Neural cell (in vitro differentiated cells): ENCODE results near the gene RUNX1.

ENCODE experiments used
- CTCF ChIP-seq: fragments of 450-650 bp; IDR thresholded peaks from 2 replicates; pipeline ENCODE4 v1.5.1; 2014; ENCODE audit warnings: antibody characterized with exemption, mild to moderate bottlenecking, moderate library complexity; ENCODE audit not compliant: poor library complexity, severe bottlenecking
- EZH2 ChIP-seq: fragments of 200-600, 300-800 bp; shearing (Covaris generic), sonication (generic); IDR thresholded peaks from 2 replicates; pipeline ENCODE4 v1.6.1; 2014; ENCODE audit warnings: antibody characterized with exemption, low read length, borderline replicate concordance, mild to moderate bottlenecking; ENCODE audit not compliant: insufficient read depth, poor library complexity, severe bottlenecking
- MXI1 ChIP-seq: fragments of 450-650 bp; conservative IDR thresholded peaks from 2 replicates; pipeline ENCODE4 v1.6.1; 2014; ENCODE audit warnings: antibody characterized with exemption, mild to moderate bottlenecking; ENCODE audit not compliant: poor library complexity, severe bottlenecking
- POLR2AphosphoS5 ChIP-seq: IDR thresholded peaks from 2 replicates; pipeline ENCODE4 v1.6.1; 2012
- RAD21 ChIP-seq: fragments of 450-650 bp; conservative IDR thresholded peaks from 2 replicates; pipeline ENCODE4 v1.6.1; 2014; ENCODE audit warnings: antibody characterized with exemption, mild to moderate bottlenecking, moderate library complexity
- SMC3 ChIP-seq: fragments of 450-650 bp; conservative IDR thresholded peaks from 2 replicates; pipeline ENCODE4 v1.6.1; 2014; ENCODE audit warnings: antibody characterized with exemption, mild to moderate bottlenecking, moderate library complexity; ENCODE audit not compliant: poor library complexity
- TAF1 ChIP-seq: IDR thresholded peaks from 2 replicates; pipeline ENCODE4 v1.6.1; 2012; ENCODE audit warnings: low read depth

GRCh38 chr21:34850166-34850690 is 198.9 kb downstream of the RUNX1 start:
- TF ChIP-seq CTCF (no peak), POLR2AphosphoS5 (no peak), EZH2 (no peak), TAF1 (no peak), SMC3 (no peak), RAD21 (no peak), MXI1 (no peak)
